Measurements from ENCODE around the gene DNAJC30. TPM values are rescaled to one million over a fixed set of nuclear protein-coding genes. Genes with fewer than 3 reads are reported as not detected.

Gene DNAJC30
- total RNA-seq (1 to 10 TPM; 2.1 to 2.3 TPM), polyA plus RNA-seq (1 to 10 TPM; 7.4 to 8.7 TPM)

DNA sequence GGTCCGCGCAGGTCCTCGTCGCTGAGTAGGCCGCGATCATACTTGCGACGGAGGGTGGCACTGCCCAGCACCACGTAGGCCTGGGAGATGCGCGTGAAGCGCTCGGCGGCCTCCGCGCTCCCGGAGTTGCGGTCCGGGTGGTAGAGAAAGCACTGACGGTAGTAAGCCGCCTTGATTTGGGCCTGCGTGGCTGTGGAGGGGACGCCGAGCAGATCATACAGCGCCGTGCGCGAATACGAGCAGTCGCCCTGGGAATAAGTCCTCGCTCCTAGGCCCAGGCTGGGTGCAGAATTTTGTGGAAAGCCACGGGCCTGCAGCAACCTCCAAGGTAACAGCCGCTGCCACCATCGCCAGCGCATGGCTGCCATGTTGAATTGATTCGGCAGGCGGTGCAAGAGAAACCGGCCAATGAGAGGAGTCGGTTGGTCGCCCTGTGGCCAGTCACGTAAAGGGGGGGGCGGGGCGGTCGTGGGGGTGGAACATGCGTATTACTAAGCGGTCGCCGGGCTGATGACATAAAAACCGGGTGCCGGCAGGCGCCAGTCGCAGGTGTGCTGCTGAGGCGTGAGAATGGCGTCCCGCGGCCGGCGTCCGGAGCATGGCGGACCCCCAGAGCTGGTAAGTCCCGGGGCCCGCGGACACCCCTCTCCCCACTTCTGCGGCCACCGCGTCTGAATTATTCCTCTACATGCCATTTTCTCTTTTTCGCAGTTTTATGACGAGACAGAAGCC, at the start of gene DNAJC30, which contains the start of gene BUD23:
DNAJC30 (minus strand) TSS at position 398 of the 732 bp plus-strand sequence; CDS start at position 368, 30 bp downstream.
BUD23 (plus strand) TSS at position 542 of the 732 bp plus-strand sequence; CDS start at position 571, 29 bp downstream.
- Histone ChIP-seq H3K9me3 (ENCODE audit: control insufficient read depth in 4 of 4, low read length in 3 of 4) (no peaks in the 10 kb centered on the region), H3K27me3 (ENCODE audit: control insufficient read depth in 4 of 4, insufficient read depth in 4 of 4, low read length in 3 of 4) (no peaks in the 10 kb centered on the region), H3K4me1 (ENCODE audit: control insufficient read depth in 4 of 4, insufficient read depth in 4 of 4, low read length in 3 of 4) (peaks cover 21 to 41% (median 35%) of the 10 kb centered on the region in 4 donors), H3K9ac (ENCODE audit: low read depth in 1 of 2, low read length in 2 of 2) (peak within 1 kb of the TSS; percentile 74 to 95), H3K36me3 (ENCODE audit: control insufficient read depth in 4 of 4, insufficient read depth in 3 of 4, low read depth in 1 of 4, low read length in 3 of 4) (peaks cover 0 to 13% (median 6%) of the 10 kb centered on the region in 4 donors), H3K4me3 (ENCODE audit: low read depth in 1 of 3, low read length in 3 of 3) (peak within 1 kb of the TSS; percentile 90 to 98 (median 91)), H3K27ac (ENCODE audit: low read depth in 1 of 2, low read length in 2 of 2) (peak within 1 kb of the TSS; percentile 73 to 87)
- WGBS, result under 1% methylated on average over 68 of the region's 68 CpGs
- DNase-seq (ENCODE audit: low spot score), result peak; percentile 99
- TF ChIP-seq, protein P1, sequence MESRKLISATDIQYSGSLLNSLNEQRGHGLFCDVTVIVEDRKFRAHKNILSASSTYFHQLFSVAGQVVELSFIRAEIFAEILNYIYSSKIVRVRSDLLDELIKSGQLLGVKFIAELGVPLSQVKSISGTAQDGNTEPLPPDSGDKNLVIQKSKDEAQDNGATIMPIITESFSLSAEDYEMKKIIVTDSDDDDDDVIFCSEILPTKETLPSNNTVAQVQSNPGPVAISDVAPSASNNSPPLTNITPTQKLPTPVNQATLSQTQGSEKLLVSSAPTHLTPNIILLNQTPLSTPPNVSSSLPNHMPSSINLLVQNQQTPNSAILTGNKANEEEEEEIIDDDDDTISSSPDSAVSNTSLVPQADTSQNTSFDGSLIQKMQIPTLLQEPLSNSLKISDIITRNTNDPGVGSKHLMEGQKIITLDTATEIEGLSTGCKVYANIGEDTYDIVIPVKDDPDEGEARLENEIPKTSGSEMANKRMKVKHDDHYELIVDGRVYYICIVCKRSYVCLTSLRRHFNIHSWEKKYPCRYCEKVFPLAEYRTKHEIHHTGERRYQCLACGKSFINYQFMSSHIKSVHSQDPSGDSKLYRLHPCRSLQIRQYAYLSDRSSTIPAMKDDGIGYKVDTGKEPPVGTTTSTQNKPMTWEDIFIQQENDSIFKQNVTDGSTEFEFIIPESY (IDR thresholded peaks at IDR 0.05), result peak; percentile 69
- TF ChIP-seq ATF3 (IDR thresholded peaks at IDR 0.05), result no peak
- TF ChIP-seq GABPA (IDR thresholded peaks at IDR 0.05 in 1 of 2, conservative IDR thresholded peaks at IDR 0.05 in 1 of 2), result peak in 1 of 2 donors; percentile 25
- TF ChIP-seq, protein P2, sequence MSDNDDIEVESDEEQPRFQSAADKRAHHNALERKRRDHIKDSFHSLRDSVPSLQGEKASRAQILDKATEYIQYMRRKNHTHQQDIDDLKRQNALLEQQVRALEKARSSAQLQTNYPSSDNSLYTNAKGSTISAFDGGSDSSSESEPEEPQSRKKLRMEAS (IDR thresholded peaks at IDR 0.05), result peak; percentile 91
- TF ChIP-seq, protein P3, sequence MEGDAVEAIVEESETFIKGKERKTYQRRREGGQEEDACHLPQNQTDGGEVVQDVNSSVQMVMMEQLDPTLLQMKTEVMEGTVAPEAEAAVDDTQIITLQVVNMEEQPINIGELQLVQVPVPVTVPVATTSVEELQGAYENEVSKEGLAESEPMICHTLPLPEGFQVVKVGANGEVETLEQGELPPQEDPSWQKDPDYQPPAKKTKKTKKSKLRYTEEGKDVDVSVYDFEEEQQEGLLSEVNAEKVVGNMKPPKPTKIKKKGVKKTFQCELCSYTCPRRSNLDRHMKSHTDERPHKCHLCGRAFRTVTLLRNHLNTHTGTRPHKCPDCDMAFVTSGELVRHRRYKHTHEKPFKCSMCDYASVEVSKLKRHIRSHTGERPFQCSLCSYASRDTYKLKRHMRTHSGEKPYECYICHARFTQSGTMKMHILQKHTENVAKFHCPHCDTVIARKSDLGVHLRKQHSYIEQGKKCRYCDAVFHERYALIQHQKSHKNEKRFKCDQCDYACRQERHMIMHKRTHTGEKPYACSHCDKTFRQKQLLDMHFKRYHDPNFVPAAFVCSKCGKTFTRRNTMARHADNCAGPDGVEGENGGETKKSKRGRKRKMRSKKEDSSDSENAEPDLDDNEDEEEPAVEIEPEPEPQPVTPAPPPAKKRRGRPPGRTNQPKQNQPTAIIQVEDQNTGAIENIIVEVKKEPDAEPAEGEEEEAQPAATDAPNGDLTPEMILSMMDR (IDR thresholded peaks at IDR 0.05; ENCODE audit: low read depth, low read length, missing input control), result peak; percentile 16
- TF ChIP-seq RXRA (IDR thresholded peaks at IDR 0.05), result peak in 1 of 2 donors; percentile 7
- TF ChIP-seq, protein P4, sequence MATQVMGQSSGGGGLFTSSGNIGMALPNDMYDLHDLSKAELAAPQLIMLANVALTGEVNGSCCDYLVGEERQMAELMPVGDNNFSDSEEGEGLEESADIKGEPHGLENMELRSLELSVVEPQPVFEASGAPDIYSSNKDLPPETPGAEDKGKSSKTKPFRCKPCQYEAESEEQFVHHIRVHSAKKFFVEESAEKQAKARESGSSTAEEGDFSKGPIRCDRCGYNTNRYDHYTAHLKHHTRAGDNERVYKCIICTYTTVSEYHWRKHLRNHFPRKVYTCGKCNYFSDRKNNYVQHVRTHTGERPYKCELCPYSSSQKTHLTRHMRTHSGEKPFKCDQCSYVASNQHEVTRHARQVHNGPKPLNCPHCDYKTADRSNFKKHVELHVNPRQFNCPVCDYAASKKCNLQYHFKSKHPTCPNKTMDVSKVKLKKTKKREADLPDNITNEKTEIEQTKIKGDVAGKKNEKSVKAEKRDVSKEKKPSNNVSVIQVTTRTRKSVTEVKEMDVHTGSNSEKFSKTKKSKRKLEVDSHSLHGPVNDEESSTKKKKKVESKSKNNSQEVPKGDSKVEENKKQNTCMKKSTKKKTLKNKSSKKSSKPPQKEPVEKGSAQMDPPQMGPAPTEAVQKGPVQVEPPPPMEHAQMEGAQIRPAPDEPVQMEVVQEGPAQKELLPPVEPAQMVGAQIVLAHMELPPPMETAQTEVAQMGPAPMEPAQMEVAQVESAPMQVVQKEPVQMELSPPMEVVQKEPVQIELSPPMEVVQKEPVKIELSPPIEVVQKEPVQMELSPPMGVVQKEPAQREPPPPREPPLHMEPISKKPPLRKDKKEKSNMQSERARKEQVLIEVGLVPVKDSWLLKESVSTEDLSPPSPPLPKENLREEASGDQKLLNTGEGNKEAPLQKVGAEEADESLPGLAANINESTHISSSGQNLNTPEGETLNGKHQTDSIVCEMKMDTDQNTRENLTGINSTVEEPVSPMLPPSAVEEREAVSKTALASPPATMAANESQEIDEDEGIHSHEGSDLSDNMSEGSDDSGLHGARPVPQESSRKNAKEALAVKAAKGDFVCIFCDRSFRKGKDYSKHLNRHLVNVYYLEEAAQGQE (IDR thresholded peaks at IDR 0.05), result no peak
- TF ChIP-seq NR2F2 (IDR thresholded peaks at IDR 0.05), result no peak
- no peak for TF ChIP-seq FOXA1 (IDR thresholded peaks at IDR 0.05)
- no peak for TF ChIP-seq RAD21 (IDR thresholded peaks at IDR 0.05)
- TF ChIP-seq HNF4G (IDR thresholded peaks at IDR 0.05), result no peak
- peak; percentile 80 for TF ChIP-seq TAF1 (conservative IDR thresholded peaks at IDR 0.05)
- TF ChIP-seq FOXA2 (IDR thresholded peaks at IDR 0.05), result no peak
- TF ChIP-seq YY1 (IDR thresholded peaks at IDR 0.05), result peak; percentile 99
- TF ChIP-seq JUND (IDR thresholded peaks at IDR 0.05), result no peak
- TF ChIP-seq HNF4A (conservative IDR thresholded peaks at IDR 0.05), result peak in 1 of 2 donors; percentile 26
- peak; percentile 50 to 56 for TF ChIP-seq EGR1 (IDR thresholded peaks at IDR 0.05; ENCODE audit: low read depth in 2 of 2)
- peak; percentile 69 for TF ChIP-seq SP1 (IDR thresholded peaks at IDR 0.05)

Data from liver (tissue), 9 donors.